Muscle of leg (tissue), 11 donors: ENCODE results near the gene KRTAP1-3. TPM values are rescaled to one million over a fixed set of nuclear protein-coding genes. Genes with fewer than 3 reads are reported as not detected.
"Not testable (repeated sequence)": the region's sequence is repeated elsewhere in the genome, so short reads cannot be mapped to it uniquely, and the experiment has no call there.

Experiments
- DNase-seq: peaks from one replicate; pipeline ENCODE4 v3.0.0; 2013
- H3K27ac ChIP-seq: one replicate; pipeline ENCODE4 v1.5.1; 2013; ENCODE audit warnings: mild to moderate bottlenecking, low read length, control low read depth
- H3K27me3 ChIP-seq: one replicate; pipeline ENCODE4 v1.6.1; 2013; ENCODE audit warnings: low read length; ENCODE audit not compliant: control insufficient read depth, insufficient read depth
- H3K36me3 ChIP-seq: one replicate; pipeline ENCODE4 v1.6.1; 2013; ENCODE audit warnings: low read length; ENCODE audit not compliant: control insufficient read depth, insufficient read depth
- H3K4me1 ChIP-seq: one replicate; pipeline ENCODE4 v1.6.1; 2013; ENCODE audit warnings: low read length; ENCODE audit not compliant: control insufficient read depth, insufficient read depth
- H3K4me3 ChIP-seq: one replicate; pipeline ENCODE4 v1.5.1; 2013; ENCODE audit warnings: low read length, control low read depth
- H3K9me3 ChIP-seq: replicated peaks from 2 replicates; pipeline ENCODE4 v1.6.1; 2013; ENCODE audit warnings: low read depth, low read length; ENCODE audit not compliant: control insufficient read depth
- WGBS: methylation state at CpG from one replicate; pipeline ENCODE4 v1.1.5; 2013; ENCODE audit warnings: missing lambda C conversion rate; ENCODE audit not compliant: insufficient coverage; 5-methylcytosine and 5-hydroxymethylcytosine counted together
- polyA plus RNA-seq, 8 donors: library from polyadenylated mRNA; unstranded; fragments of 120-200 nt; gene quantifications; one replicate each; pipeline versions ENCODE4 v1.2.1 to v1.2.3, GENCODE V29; 2013; ENCODE audit warnings: inconsistent platforms in 1 of 8, low replicate concordance in 1 of 8; ENCODE audit not compliant: insufficient read length in 8 of 8, insufficient read depth in 1 of 8
- total RNA-seq: library from RNA; stranded (reverse); fragments of 120-200 nt; gene quantifications from one replicate; pipeline ENCODE4 v1.2.4, GENCODE V29; 2013

Gene KRTAP1-3
- total and polyA plus RNA-seq, 9 donors: 0.12 to 0.32 TPM; not detected in 7

- H3K4me3 ChIP-seq: no peak within 1 kb of the TSS
- no peaks in the 10 kb centered on the region for H3K4me1 ChIP-seq
- H3K27me3 ChIP-seq: no peaks in the 10 kb centered on the region
- no peaks in the 10 kb centered on the region for H3K36me3 ChIP-seq
- 67% methylated on average over 1 of the region's 6 CpGs for WGBS
- no peak within 1 kb of the TSS for H3K27ac ChIP-seq
- DNase-seq: no peak
- no peaks in the 10 kb centered on the region for H3K9me3 ChIP-seq
These were observed 31.4 kb upstream of the KRTAP1-3 start, which contains the start of gene KRTAP2-4 for GRCh38 chr17:41065829-41066624. Gene KRTAP2-4 (minus strand): TSS chr17:41065879. CDS start chr17:41065845, 34 bp downstream.

DNA sequence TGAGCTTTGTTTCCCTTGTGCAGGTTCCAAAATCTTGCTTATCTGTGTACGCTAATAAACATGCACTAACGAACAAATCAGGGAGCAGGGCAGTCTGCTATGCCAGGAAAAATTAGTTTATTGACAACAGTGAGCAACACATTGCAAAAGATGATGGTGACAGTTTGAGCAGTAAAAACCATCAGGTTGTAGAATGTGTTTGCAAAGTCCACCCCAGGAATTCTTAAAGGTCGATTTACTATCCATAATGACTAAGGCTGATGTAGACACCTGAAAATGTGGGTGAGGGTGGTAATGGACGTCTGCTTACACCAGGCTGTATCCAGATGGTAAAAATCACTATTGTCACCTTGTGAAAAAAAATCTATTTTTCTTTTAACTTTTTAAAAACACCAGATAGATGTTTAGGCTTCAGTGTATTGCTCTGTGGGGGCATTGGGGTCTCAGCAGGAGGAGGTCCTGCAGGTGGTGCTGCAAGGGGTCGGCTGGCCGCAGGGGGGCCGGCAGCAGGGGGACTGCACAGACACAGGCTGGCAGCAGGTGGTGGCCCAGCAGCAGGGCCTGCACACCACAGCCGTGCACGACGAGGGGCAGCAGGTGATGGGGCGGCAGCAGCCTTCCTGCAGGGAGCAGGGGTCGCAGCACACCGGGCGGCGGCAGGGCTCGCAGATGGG lies 30.5 kb upstream of the KRTAP1-3 start:
- H3K4me3 ChIP-seq, H3K4me1 ChIP-seq, DNase-seq, H3K27me3 ChIP-seq, H3K27ac ChIP-seq, H3K36me3 ChIP-seq, H3K9me3 ChIP-seq: not testable (repeated sequence)
- WGBS: 100% methylated on average over 2 of the region's 16 CpGs

GRCh38 chr17:41064301-41064700 lies 29.6 kb upstream of the KRTAP1-3 start:
- WGBS: no CpG with 5 or more reads among the region's 1 CpG
- Histone ChIP-seq H3K4me3 (no peak overlapping the region), H3K4me1 (no peaks in the 10 kb centered on the region), H3K27me3 (peaks cover 4% of the 10 kb centered on the region), H3K27ac (no peak overlapping the region), H3K9me3 (no peaks in the 10 kb centered on the region), H3K36me3 (no peaks in the 10 kb centered on the region)
- no peak for DNase-seq

GRCh38 chr17:41063449-41063848 lies 28.8 kb upstream of the KRTAP1-3 start:
- DNase-seq: no peak
- peaks cover 5% of the 10 kb centered on the region for H3K27me3 ChIP-seq

DNA sequence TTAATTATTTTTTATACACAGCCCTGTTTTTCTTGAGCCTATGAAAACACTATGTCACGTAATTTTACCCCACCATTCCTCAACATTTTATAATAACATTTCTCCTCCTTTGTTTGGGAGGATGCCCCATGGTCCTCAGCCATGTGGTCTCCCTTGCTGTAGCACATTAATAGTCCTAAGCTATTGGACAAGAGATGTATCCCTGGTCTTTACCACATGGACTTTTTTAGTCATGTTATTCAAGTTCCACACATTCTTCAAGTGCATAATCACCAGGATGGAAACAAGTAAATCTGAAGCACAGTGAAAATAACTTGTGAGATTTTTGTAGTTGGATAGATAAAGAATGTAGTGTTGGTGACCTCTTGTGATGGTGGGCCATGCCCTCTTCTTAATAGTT lies 27.3 kb upstream of the KRTAP1-3 start:
- Histone ChIP-seq H3K4me3 (no peak overlapping the region), H3K27ac (no peak overlapping the region), H3K4me1 (no peaks in the 10 kb centered on the region), H3K27me3 (peaks cover 5% of the 10 kb centered on the region), H3K36me3 (no peaks in the 10 kb centered on the region), H3K9me3 (no peaks in the 10 kb centered on the region)
- no CpG with 5 or more reads among the region's 1 CpG for WGBS
- DNase-seq: no peak

More at GRCh38 chr17:41063449-41063848, 28.8 kb upstream of the KRTAP1-3 start:
- Histone ChIP-seq H3K9me3 (no peaks in the 10 kb centered on the region), H3K4me3 (no peak overlapping the region), H3K4me1 (no peaks in the 10 kb centered on the region), H3K27ac (no peak overlapping the region), H3K36me3 (no peaks in the 10 kb centered on the region)
- no CpG with 5 or more reads among the region's 4 CpGs for WGBS

- Histone ChIP-seq H3K36me3 (no peaks in the 10 kb centered on the region), H3K27me3 (peaks cover 5% of the 10 kb centered on the region), H3K4me3 (no peak within 1 kb of the TSS), H3K27ac (no peak within 1 kb of the TSS), H3K4me1 (no peaks in the 10 kb centered on the region), H3K9me3 (no peaks in the 10 kb centered on the region)
- no peak for DNase-seq
- WGBS: 42% methylated on average over 4 of the region's 6 CpGs
These were observed 25.5 kb upstream of the KRTAP1-3 start, which contains the start of gene KRTAP2-3 for GRCh38 chr17:41060052-41060604. Gene KRTAP2-3 (minus strand): TSS chr17:41060114. CDS start chr17:41060050, 64 bp downstream.

DNA sequence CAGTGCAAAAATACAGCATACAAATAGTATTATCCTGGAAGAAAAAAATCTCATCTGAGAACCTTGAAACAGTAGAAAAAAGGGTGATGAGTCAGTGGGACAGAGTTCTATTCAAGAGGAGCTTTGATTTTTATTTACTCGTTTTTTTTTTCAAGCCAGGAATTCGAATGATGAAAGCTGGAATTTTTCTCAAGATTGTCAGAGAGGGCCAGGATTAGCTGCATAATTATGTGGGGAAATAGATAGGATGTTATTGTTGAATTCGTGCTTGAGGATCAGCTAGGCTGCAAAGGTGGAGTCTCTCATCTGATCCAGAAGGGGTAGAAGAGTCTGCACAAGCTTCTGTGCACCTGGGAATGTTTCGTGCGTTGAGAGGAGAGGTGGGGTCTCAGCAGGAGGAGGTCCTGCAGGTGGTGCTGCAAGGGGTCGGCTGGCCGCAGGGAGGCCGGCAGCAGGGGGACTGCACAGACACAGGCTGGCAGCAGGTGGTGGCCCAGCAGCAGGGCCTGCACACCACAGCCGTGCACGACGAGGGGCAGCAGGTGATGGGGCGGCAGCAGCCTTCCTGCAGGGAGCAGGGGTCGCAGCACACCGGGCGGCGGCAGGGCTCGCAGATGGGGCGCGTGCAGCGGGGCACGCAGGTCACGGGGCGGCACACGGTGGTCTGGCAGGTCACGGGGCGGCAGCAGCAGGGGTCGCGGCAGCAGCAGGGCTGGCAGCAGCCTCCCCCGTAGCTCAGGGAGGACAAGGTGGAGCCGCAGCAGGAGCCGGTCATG lies 24.8 kb upstream of the KRTAP1-3 start:
- WGBS: 56% methylated on average over 3 of the region's 31 CpGs
- DNase-seq, H3K36me3 ChIP-seq, H3K4me1 ChIP-seq, H3K27me3 ChIP-seq, H3K9me3 ChIP-seq, H3K4me3 ChIP-seq, H3K27ac ChIP-seq: not testable (repeated sequence)

DNA sequence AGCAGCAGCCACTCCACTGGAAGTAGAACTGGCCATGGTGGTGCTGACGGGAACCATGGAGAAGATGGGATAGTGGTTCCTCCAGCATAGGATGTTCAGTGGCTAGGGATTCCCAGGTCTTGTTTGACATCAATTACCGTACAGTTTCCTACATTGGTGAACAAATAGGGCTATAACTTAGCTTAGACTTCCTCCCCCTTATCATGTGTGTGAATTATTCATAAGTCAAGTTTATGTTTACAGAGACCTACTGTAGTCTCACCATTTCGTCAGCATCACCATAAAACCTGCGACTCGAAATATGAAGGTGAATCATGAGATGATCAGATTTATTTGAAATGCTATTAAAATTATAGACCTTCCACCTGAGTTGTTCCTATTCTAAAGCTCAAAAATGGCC lies 24.1 kb upstream of the KRTAP1-3 start:
- Histone ChIP-seq H3K27ac (no peak overlapping the region), H3K36me3 (no peaks in the 10 kb centered on the region), H3K9me3 (no peaks in the 10 kb centered on the region), H3K27me3 (peaks cover 5% of the 10 kb centered on the region), H3K4me1 (no peaks in the 10 kb centered on the region), H3K4me3 (no peak overlapping the region)
- WGBS: no CpG with 5 or more reads among the region's 5 CpGs
- no peak for DNase-seq

DNA sequence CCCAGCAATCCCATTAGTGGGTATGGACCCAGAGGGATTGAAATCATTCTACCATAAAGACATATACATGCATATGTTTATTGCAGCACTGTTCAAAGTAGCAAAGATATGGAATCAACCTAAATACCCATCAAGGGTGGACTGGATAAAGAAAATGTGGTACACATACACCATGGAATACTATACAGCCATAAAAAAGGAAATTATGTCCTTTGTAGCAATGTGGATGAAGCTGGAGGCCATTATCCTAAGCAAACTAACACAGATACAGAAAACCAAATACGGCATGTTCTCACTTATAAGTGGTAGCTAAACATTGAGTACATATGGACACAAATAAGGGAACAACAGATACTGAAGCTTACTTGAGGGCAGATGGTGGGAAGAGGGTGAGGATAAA lies 22.9 kb upstream of the KRTAP1-3 start:
- Histone ChIP-seq H3K9me3 (no peaks in the 10 kb centered on the region), H3K36me3 (no peaks in the 10 kb centered on the region), H3K4me1 (no peaks in the 10 kb centered on the region), H3K27me3 (peaks cover 5% of the 10 kb centered on the region), H3K27ac (no peak overlapping the region), H3K4me3 (no peak overlapping the region)
- WGBS: no CpG with 5 or more reads among the region's 1 CpG
- no peak for DNase-seq

DNA sequence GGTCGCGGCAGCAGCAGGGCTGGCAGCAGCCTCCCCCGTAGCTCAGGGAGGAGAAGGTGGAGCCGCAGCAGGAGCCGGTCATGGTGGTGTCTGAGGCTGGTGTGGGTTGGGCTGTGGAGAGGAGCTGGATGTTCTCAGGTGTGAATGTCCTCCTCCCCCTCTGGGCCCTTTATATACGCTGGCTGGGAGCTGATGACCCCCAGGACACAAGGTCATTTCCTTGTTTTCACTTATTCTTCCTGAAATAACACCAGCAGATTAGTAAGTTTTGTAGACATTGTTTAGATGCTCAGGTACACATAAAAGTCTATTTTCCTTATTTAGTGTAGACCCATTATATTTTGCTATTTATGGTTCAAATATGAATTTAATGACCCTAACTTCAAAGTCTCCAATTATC lies 20.5 kb upstream of the KRTAP1-3 start, which contains the start of gene KRTAP2-2:
TSS of gene KRTAP2-2 (minus strand) at position 101 of the 400 bp plus-strand sequence. CDS start at position 82, 19 bp downstream.
- H3K27ac ChIP-seq, H3K36me3 ChIP-seq, H3K4me1 ChIP-seq, H3K4me3 ChIP-seq, DNase-seq, H3K27me3 ChIP-seq, H3K9me3 ChIP-seq: not testable (repeated sequence)
- no CpG with 5 or more reads among the region's 6 CpGs for WGBS
